Neural progenitor cell (in vitro differentiated cells): ENCODE data around the gene KRTAP15-1. TPM values are rescaled to one million over a fixed set of nuclear protein-coding genes. Genes with fewer than 3 reads are reported as not detected.

Experiments used
- DNase-seq: peaks from one replicate; pipeline ENCODE4 v3.0.0-alpha.2; 2016; ENCODE audit warnings: low spot score
- H2AFZ ChIP-seq: fragments of 200-600 bp; sonication (generic); replicated peaks from 2 replicates; pipeline ENCODE4 v1.6.1; 2016; ENCODE audit warnings: antibody characterized with exemption
- H3F3A ChIP-seq: fragments of 200-600 bp; sonication (generic); 2 replicates; pipeline ENCODE4 v1.6.1; 2016; ENCODE audit warnings: antibody characterized with exemption, low read depth
- H3K27ac ChIP-seq: fragments of 200-600 bp; sonication (generic); 2 replicates; pipeline ENCODE4 v1.5.1; 2016; ENCODE audit warnings: mild to moderate bottlenecking
- H3K27me3 ChIP-seq: fragments of 200-600 bp; sonication (generic); 2 replicates; pipeline ENCODE4 v1.6.1; 2016; ENCODE audit warnings: mild to moderate bottlenecking, moderate library complexity
- H3K36me3 ChIP-seq: fragments of 200-600 bp; sonication (generic); 2 replicates; pipeline ENCODE4 v1.5.1; 2016
- H3K4me1 ChIP-seq: fragments of 200-600 bp; sonication (generic); 2 replicates; pipeline ENCODE4 v1.6.1; 2016; ENCODE audit warnings: mixed run types
- H3K4me2 ChIP-seq: fragments of 200-600 bp; sonication (generic); 2 replicates; pipeline ENCODE4 v1.6.1; 2016
- H3K4me3 ChIP-seq: fragments of 200-600 bp; sonication (generic); 2 replicates; pipeline ENCODE4 v1.5.1; 2016
- H3K79me2 ChIP-seq: fragments of 200-600 bp; sonication (generic); 2 replicates; pipeline ENCODE4 v1.6.1; 2016; ENCODE audit warnings: low read depth
- H3K9ac ChIP-seq: fragments of 200-600 bp; sonication (generic); 2 replicates; pipeline ENCODE4 v1.6.1; 2016
- H3K9me3 ChIP-seq: fragments of 200-600 bp; sonication (generic); 2 replicates; pipeline ENCODE4 v1.5.1; 2016; ENCODE audit warnings: low read depth
- H4K20me1 ChIP-seq: fragments of 200-600 bp; sonication (generic); 2 replicates; pipeline ENCODE4 v1.6.1; 2016; ENCODE audit warnings: low read depth
- H3K27ac Mint-ChIP-seq: 3 replicates; pipeline ENCODE4 v1.8.0; 2021; ENCODE audit warnings: mixed read lengths
- H3K27me3 Mint-ChIP-seq: 2 replicates; pipeline ENCODE4 v1.8.0; 2022; ENCODE audit warnings: low read depth, mild to moderate bottlenecking, inconsistent platforms, moderate library complexity, mixed read lengths; ENCODE audit not compliant: insufficient read depth
- H3K36me3 Mint-ChIP-seq: 3 replicates; pipeline ENCODE4 v1.8.0; 2021; ENCODE audit warnings: mixed read lengths
- H3K4me1 Mint-ChIP-seq: 3 replicates; pipeline ENCODE4 v1.8.0; 2021; ENCODE audit warnings: mixed read lengths
- H3K4me3 Mint-ChIP-seq: 3 replicates; pipeline ENCODE4 v1.8.0; 2021; ENCODE audit warnings: mild to moderate bottlenecking, moderate library complexity, mixed read lengths
- H3K9me3 Mint-ChIP-seq: 3 replicates; pipeline ENCODE4 v1.8.0; 2020; ENCODE audit warnings: mixed read lengths
- EZH2 ChIP-seq: fragments of 200-600 bp; sonication (generic); IDR thresholded peaks from 2 replicates; pipeline ENCODE4 v1.6.1; 2017; ENCODE audit warnings: antibody characterized with exemption, mild to moderate bottlenecking, moderate library complexity
- total RNA-seq: library from RNA; depleted of rRNA; stranded (reverse); fragments of >200 nt; gene quantifications from 2 replicates; pipeline ENCODE4 v1.2.3, GENCODE V29; 2015; ENCODE audit warnings: low replicate concordance

Gene KRTAP15-1
- total RNA-seq, 1 donor from 2014 or later = not detected

DNA sequence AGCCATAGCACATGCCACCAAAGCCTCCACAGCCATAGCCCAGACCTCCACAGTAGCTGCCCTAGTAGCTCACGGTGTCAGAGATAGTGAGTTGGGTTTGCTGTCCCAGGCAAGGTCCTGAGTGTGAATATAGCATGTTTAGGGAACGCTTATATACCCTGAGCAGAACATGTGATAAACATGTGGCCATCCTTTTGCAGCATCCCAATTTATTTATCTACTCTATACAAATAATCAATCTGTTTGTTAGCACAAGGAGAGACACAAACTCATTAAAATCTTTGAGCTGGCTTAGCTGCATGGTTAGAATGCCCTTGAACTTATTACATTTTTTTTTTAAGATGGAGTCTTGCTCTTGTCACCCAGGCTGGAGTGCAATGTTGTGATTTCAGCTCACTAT, 47.3 kb downstream of the KRTAP15-1 start, which contains the start of gene KRTAP19-2:
KRTAP19-2 (minus strand) TSS at position 101 of the 400 bp plus-strand sequence; CDS start at position 13, 88 bp downstream.
- no peaks in the 10 kb centered on the region for H3K27me3 ChIP-seq
- peaks cover 3% of the 10 kb centered on the region for H3K4me1 Mint-ChIP-seq
- H4K20me1 ChIP-seq = no peaks in the 10 kb centered on the region
- DNase-seq = no peak
- H3K36me3 Mint-ChIP-seq = peaks cover 5% of the 10 kb centered on the region
- no peak for TF ChIP-seq EZH2
- H2AFZ ChIP-seq = no peak within 1 kb of the TSS
- H3K4me2 ChIP-seq = no peak within 1 kb of the TSS
- peaks cover 7% of the 10 kb centered on the region for H3K4me1 ChIP-seq
- H3K27me3 Mint-ChIP-seq = no peaks in the 10 kb centered on the region
- H3F3A ChIP-seq = no peaks in the 10 kb centered on the region
- H3K9ac ChIP-seq = no peak within 1 kb of the TSS
- H3K27ac Mint-ChIP-seq = no peak within 1 kb of the TSS
- no peaks in the 10 kb centered on the region for H3K36me3 ChIP-seq
- H3K27ac ChIP-seq = no peak within 1 kb of the TSS
- no peaks in the 10 kb centered on the region for H3K9me3 ChIP-seq
- peaks cover 21% of the 10 kb centered on the region for H3K9me3 Mint-ChIP-seq
- H3K4me3 Mint-ChIP-seq = no peak within 1 kb of the TSS
- H3K4me3 ChIP-seq = no peak within 1 kb of the TSS
- H3K79me2 ChIP-seq = no peaks in the 10 kb centered on the region

Other genes with a start within 250 kb of the KRTAP15-1 start
- gene CLDN8, start 224.2 kb upstream of the KRTAP15-1 start, total RNA-seq = not detected in 2 replicates
- not detected in 2 replicates for gene KRTAP24-1, start 157.3 kb upstream of the KRTAP15-1 start, total RNA-seq
- not detected in 2 replicates for gene KRTAP25-1, start 150.8 kb upstream of the KRTAP15-1 start, total RNA-seq
- gene KRTAP26-1, start 120.0 kb upstream of the KRTAP15-1 start, total RNA-seq = not detected in 2 replicates
- gene KRTAP27-1, start 102.6 kb upstream of the KRTAP15-1 start, total RNA-seq = not detected in 2 replicates
- gene KRTAP23-1, start 91.7 kb upstream of the KRTAP15-1 start, total RNA-seq = not detected in 2 replicates
- gene KRTAP13-2, start 68.0 kb upstream of the KRTAP15-1 start, total RNA-seq = not detected in 2 replicates
- not detected in 2 replicates for gene KRTAP13-1, start 44.2 kb upstream of the KRTAP15-1 start, total RNA-seq
- not detected in 2 replicates for gene KRTAP13-3, start 14.3 kb upstream of the KRTAP15-1 start, total RNA-seq
- not detected in 2 replicates for gene KRTAP13-4, start 10.1 kb upstream of the KRTAP15-1 start, total RNA-seq
- gene KRTAP19-1, start 40.1 kb downstream of the KRTAP15-1 start, total RNA-seq = not detected in 2 replicates
- not detected in 2 replicates for gene KRTAP19-2, start 47.2 kb downstream of the KRTAP15-1 start, total RNA-seq
- gene KRTAP19-3, start 51.7 kb downstream of the KRTAP15-1 start, total RNA-seq = not detected in 2 replicates
- not detected in 2 replicates for gene KRTAP19-4, start 56.9 kb downstream of the KRTAP15-1 start, total RNA-seq
- not detected in 2 replicates for gene KRTAP19-5, start 61.9 kb downstream of the KRTAP15-1 start, total RNA-seq
- not detected in 2 replicates for gene KRTAP19-6, start 101.6 kb downstream of the KRTAP15-1 start, total RNA-seq
- not detected in 2 replicates for gene KRTAP19-7, start 121.0 kb downstream of the KRTAP15-1 start, total RNA-seq
- gene KRTAP22-2, start 150.1 kb downstream of the KRTAP15-1 start, total RNA-seq = not detected in 2 replicates
- gene KRTAP6-3, start 152.2 kb downstream of the KRTAP15-1 start, total RNA-seq = not detected in 2 replicates
- gene KRTAP6-2, start 158.6 kb downstream of the KRTAP15-1 start, total RNA-seq = not detected in 2 replicates
- not detected in 2 replicates for gene KRTAP22-1, start 160.8 kb downstream of the KRTAP15-1 start, total RNA-seq
- gene KRTAP6-1, start 173.7 kb downstream of the KRTAP15-1 start, total RNA-seq = not detected in 2 replicates
- not detected in 2 replicates for gene KRTAP20-1, start 176.2 kb downstream of the KRTAP15-1 start, total RNA-seq
- gene KRTAP20-4, start 180.4 kb downstream of the KRTAP15-1 start, total RNA-seq = not detected in 2 replicates
- not detected in 2 replicates for gene KRTAP20-2, start 194.9 kb downstream of the KRTAP15-1 start, total RNA-seq
- not detected in 2 replicates for gene KRTAP20-3, start 202.6 kb downstream of the KRTAP15-1 start, total RNA-seq